GM18498 (cell line): ENCODE data around the gene FSD1.
"Not testable (repeated sequence)": the region's sequence is repeated elsewhere in the genome, so short reads cannot be mapped to it uniquely, and the experiment has no call there.

Source experiments
- ATAC-seq: cut with Tn5 transposase; IDR thresholded peaks from one replicate; pipeline ENCODE4 v1.9.1; 2021; ENCODE audit warnings: mild to moderate bottlenecking, moderate library complexity; ENCODE audit not compliant: unreplicated experiment

FSD1 gene

GRCh38 chr19:4313847-4314490 lies 9.6 kb downstream of the FSD1 start:
- ATAC-seq, result no peak

- no peak for ATAC-seq
These were observed 12.6 kb downstream of the FSD1 start for GRCh38 chr19:4316956-4317355.

- ATAC-seq, result no peak
These were observed 14.1 kb downstream of the FSD1 start for GRCh38 chr19:4318460-4318859.

GRCh38 chr19:4319067-4319718 lies 14.8 kb downstream of the FSD1 start:
- ATAC-seq, result no peak

- ATAC-seq, result no peak
These were observed 16.0 kb downstream of the FSD1 start for GRCh38 chr19:4320419-4320818.

- ATAC-seq, result no peak
These were observed 18.7 kb downstream of the FSD1 start for GRCh38 chr19:4322942-4323665.

GRCh38 chr19:4323692-4324091 lies 19.3 kb downstream of the FSD1 start:
- no peak for ATAC-seq

GRCh38 chr19:4324228-4324627 lies 19.8 kb downstream of the FSD1 start:
- no peak for ATAC-seq

GRCh38 chr19:4326215-4326836 lies 21.9 kb downstream of the FSD1 start:
- no peak for ATAC-seq

GRCh38 chr19:4326837-4327251 lies 22.4 kb downstream of the FSD1 start:
- ATAC-seq, result no peak

- ATAC-seq, result no peak
These were observed 23.0 kb downstream of the FSD1 start for GRCh38 chr19:4327252-4327876.

- no peak for ATAC-seq
These were observed 23.5 kb downstream of the FSD1 start for GRCh38 chr19:4327877-4328242.

- peak; percentile 73 for ATAC-seq
These were observed 24.0 kb downstream of the FSD1 start for GRCh38 chr19:4328243-4328990.

GRCh38 chr19:4328991-4329681 lies 24.7 kb downstream of the FSD1 start:
- not testable (repeated sequence) for ATAC-seq

- ATAC-seq, result no peak
These were observed 25.5 kb downstream of the FSD1 start for GRCh38 chr19:4329858-4330257.

GRCh38 chr19:4334929-4335570 lies 30.7 kb downstream of the FSD1 start:
- ATAC-seq, result no peak

- no peak for ATAC-seq
These were observed 33.6 kb downstream of the FSD1 start for GRCh38 chr19:4337906-4338440.

GRCh38 chr19:4338441-4339355 lies 34.3 kb downstream of the FSD1 start, which contains the start of gene STAP2:
Gene STAP2, minus strand, starts transcription at chr19:4338827. Its CDS starts 74 bp downstream, at chr19:4338753.
- no peak for ATAC-seq
